GM15510 (cell line): ENCODE measurements around the gene CTIF.

Experiments
- POLR2A ChIP-seq: IDR thresholded peaks from 3 replicates; pipeline ENCODE4 v1.6.1; 2011; ENCODE audit warnings: borderline replicate concordance; ENCODE audit not compliant: insufficient read length; ENCODE audit errors: extremely low read depth

The CTIF gene

GRCh38 chr18:48754559-48754958 is 215.7 kb downstream of the CTIF start:
- TF ChIP-seq POLR2A = no peak

- no peak for TF ChIP-seq POLR2A
Observed at GRCh38 chr18:48754993-48755473, 216.2 kb downstream of the CTIF start.

GRCh38 chr18:48756511-48757226 is 217.8 kb downstream of the CTIF start:
- TF ChIP-seq POLR2A = no peak

- TF ChIP-seq POLR2A = no peak
Observed at GRCh38 chr18:48757367-48757766, 218.5 kb downstream of the CTIF start.

- TF ChIP-seq POLR2A = no peak
Observed at GRCh38 chr18:48757906-48758305, 219.1 kb downstream of the CTIF start.

GRCh38 chr18:48761582-48761981 is 222.8 kb downstream of the CTIF start:
- no peak for TF ChIP-seq POLR2A

GRCh38 chr18:48762022-48762421 is 223.2 kb downstream of the CTIF start:
- TF ChIP-seq POLR2A = no peak

GRCh38 chr18:48762836-48763718 is 224.2 kb downstream of the CTIF start:
- no peak for TF ChIP-seq POLR2A

GRCh38 chr18:48763719-48764100 is 224.9 kb downstream of the CTIF start:
- no peak for TF ChIP-seq POLR2A

- TF ChIP-seq POLR2A = no peak
Observed at GRCh38 chr18:48765053-48765452, 226.2 kb downstream of the CTIF start.

GRCh38 chr18:48766026-48766425 is 227.2 kb downstream of the CTIF start:
- TF ChIP-seq POLR2A = no peak

GRCh38 chr18:48766487-48766886 is 227.7 kb downstream of the CTIF start:
- TF ChIP-seq POLR2A = no peak

- no peak for TF ChIP-seq POLR2A
Observed at GRCh38 chr18:48767090-48767690, 228.4 kb downstream of the CTIF start.

- TF ChIP-seq POLR2A = no peak
Observed at GRCh38 chr18:48769006-48769636, 230.3 kb downstream of the CTIF start.

- no peak for TF ChIP-seq POLR2A
Observed at GRCh38 chr18:48770243-48770642, 231.4 kb downstream of the CTIF start.

GRCh38 chr18:48771641-48772375 is 233.0 kb downstream of the CTIF start:
- no peak for TF ChIP-seq POLR2A
